Measurements from ENCODE around the gene SPECC1.
A peak's percentile ranks its signal among the peaks of the same experiment; 100 is the strongest.
"Not testable (repeated sequence)": the region's sequence is repeated elsewhere in the genome, so short reads cannot be mapped to it uniquely, and the experiment has no call there.

Gene SPECC1, protein sequence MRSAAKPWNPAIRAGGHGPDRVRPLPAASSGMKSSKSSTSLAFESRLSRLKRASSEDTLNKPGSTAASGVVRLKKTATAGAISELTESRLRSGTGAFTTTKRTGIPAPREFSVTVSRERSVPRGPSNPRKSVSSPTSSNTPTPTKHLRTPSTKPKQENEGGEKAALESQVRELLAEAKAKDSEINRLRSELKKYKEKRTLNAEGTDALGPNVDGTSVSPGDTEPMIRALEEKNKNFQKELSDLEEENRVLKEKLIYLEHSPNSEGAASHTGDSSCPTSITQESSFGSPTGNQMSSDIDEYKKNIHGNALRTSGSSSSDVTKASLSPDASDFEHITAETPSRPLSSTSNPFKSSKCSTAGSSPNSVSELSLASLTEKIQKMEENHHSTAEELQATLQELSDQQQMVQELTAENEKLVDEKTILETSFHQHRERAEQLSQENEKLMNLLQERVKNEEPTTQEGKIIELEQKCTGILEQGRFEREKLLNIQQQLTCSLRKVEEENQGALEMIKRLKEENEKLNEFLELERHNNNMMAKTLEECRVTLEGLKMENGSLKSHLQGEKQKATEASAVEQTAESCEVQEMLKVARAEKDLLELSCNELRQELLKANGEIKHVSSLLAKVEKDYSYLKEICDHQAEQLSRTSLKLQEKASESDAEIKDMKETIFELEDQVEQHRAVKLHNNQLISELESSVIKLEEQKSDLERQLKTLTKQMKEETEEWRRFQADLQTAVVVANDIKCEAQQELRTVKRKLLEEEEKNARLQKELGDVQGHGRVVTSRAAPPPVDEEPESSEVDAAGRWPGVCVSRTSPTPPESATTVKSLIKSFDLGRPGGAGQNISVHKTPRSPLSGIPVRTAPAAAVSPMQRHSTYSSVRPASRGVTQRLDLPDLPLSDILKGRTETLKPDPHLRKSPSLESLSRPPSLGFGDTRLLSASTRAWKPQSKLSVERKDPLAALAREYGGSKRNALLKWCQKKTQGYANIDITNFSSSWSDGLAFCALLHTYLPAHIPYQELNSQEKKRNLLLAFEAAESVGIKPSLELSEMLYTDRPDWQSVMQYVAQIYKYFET

DNA sequence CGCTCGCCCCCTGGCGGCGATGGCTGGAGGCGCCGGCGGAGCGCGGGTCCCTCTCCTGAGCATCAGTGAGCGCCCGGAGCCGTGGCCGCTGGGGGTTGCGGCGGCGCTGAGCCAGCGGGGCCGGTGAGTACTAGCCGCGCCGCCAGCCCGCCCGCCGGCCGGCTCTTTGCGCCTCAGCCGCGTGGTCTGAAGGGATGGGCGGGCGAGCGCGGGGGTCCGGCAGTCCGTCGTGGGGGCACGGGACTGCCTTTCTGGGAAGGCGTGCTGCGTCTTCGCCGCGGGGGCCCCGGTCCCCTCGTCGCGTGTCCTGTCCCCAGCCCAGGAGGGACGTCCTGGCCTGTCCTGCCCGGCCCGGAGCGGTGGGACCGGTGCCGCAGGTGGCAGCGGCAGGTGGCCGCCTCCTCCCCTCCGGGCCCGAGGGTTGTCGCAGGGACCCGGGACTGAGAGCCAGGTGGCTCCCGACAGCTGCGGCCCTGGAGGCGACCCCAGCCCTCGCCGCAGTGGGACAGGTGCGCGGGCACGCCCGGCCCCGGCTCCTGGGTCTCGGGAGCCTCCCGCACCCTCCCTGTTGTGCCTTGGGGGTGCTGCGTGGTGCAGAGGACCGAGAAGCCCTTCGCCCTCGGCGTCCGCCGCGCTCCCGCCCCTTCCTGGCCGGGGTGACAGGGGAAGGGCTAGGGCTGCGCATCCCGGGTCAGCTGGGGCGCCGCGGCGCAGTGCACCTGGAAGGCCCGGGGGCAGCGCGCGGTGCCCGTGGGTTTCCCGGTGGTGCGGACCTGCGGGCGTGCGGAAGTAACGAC, at the start of gene SPECC1:
TSS of gene SPECC1 (plus strand) at position 58 of the 797 bp plus-strand sequence. CDS start 87,293 bp downstream, outside the sequence.
- DNase-seq, result no peak

DNA sequence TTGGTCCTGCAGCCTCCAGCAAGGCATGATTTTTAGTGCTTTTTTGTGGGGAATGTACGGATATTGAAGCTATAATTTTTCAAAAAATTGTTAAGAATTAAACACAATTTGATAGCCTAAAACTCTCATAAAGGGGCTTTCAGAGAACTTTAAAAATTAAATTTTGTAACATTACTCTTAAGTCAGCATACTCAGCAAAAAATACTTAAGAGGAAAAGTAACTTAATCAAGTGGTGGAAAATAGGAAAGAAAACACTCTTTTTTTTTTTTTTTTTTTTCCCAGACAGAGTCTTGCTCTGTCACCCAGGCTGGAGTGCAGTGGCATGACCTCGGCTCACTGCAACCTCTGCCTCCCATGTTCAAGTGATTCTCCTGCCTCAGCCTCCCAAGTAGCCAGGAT, 46.2 kb upstream of the SPECC1 start:
- DNase-seq, result not testable (repeated sequence)

DNA sequence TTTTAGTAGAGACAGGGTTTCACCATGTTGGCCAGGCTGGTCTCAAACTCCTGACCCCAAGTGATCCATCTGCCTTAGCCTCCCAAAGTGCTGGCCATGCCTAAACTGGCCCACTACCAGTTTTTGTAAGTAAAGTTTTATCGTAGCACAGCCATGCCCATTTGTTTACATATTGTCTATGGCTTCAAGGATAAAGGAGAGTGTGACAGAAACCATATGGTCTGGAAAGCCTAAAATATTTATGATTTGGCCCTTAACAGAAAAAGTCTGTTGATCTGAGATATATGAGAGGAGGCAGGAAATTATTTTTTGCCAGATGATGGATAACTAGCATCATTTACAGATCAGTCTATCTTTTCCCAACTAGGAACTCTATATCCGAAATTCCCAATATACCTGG, 36.0 kb upstream of the SPECC1 start:
- DNase-seq, result no peak

DNA sequence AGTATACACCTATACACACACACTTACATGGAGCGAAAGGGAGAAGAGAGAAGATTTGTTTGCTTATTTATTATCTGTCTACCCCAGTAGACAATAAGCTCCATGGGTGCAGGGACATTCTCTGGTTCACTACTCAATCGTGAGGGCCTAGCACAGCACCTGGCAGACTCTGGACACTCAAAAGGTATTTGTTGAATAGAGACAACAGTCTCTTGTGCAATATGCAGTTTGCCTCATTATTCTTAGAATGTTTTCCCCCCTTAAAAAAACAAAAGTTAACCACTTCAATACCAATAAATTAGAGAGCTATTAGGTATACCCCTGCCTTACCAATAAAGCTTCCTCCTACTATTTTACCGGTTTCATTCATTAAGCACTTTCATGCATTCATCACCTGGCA, 33.6 kb upstream of the SPECC1 start:
- no peak for DNase-seq

DNA sequence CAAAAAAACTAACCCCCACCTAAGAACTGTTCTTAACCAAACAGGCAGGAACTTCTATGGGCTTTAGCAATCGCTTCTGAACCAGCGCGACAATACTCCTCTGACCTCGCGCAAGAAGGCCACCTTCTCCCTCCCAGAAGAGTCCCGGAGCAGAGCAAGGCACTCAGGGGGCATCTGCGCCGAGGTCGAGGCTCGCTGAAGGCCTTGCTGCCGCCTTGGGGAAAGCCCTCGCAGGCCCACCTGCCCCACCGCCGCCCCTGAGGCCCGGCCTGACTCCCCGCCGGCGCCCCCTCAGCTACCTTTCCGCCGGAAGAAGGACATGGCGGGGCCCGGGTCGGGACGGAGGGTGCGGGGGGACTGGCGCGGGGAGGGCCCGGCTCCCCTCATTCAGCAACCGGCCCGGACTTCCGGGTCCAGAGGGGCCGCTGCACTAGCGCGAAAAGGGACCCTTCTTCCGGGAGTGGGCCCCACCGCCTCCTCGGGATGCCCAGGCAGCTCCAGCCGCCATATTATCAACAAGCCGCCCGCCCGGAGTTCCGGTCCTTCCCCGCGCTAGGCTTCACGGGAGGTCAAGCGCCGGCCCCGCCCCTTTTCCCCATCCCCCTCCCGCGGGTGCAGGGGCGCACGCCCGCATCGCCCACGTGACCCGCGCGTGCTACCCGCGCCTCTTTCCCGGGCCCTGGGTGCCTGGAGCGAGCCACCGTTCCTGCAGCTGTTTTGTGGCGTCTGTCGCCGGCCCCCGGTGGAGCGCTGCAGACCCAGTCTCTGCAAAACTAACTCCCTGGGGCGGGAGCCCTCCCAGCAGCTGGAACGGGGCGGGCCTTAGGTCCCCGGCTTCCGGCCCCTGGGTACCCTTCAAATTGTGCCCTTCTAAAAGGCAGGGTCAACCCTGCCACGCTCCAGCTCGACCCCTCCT, 31.6 kb upstream of the SPECC1 start, which contains the start of gene AKAP10:
TSS of gene AKAP10 (minus strand) at position 536 of the 916 bp plus-strand sequence. CDS start at position 387, 149 bp downstream.
- peak in 1 of 2 experiments; percentile 31 for DNase-seq

DNA sequence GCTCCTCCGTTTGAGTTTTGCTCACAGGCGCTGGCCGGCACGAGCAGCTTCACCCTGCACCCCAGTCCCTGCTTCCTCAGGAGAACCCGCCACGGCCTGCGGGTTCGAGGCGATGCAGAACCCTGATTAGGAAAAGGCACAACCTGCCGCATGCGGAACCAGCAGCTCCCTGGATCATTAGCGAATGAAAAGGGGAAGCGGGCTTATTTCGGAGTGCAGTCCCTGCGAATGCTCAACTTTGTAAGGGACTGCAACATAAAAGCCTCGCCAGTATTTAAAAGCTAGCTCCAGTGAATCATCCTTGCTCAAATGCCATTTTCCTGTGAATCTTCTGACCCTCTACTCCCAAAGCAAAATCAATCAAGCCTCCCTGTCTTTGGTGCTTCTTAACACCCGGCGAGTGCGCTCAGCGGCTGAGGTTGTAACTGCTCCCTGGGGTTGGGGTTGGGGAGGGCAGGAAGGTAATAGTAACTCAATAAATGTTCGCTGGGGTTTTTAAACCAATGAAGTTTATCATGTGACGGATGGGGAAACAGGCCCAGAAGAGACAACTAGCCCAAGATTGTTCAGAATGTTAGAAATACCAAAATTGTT, 30.9 kb upstream of the SPECC1 start:
- DNase-seq, result no peak

DNA sequence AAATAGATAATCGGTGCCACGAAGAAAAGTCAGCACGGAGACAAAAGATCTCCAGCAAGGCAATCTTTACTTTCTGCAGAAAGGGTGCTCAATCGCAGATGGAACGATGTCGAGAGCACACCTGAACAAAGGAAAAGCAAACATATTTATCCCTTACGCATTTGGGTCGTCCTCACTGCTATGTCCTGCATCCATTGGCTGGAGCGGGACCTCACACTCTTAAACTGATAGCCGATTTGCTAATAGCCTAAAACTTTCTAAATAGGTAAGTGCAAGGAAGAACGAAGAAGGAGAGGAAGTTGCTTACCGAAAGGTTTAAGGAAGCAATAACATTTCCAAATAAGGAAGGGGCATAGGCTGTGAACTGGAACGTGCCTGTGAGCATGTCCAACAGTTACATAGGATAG, 30.4 kb upstream of the SPECC1 start:
- DNase-seq, result no peak

DNA sequence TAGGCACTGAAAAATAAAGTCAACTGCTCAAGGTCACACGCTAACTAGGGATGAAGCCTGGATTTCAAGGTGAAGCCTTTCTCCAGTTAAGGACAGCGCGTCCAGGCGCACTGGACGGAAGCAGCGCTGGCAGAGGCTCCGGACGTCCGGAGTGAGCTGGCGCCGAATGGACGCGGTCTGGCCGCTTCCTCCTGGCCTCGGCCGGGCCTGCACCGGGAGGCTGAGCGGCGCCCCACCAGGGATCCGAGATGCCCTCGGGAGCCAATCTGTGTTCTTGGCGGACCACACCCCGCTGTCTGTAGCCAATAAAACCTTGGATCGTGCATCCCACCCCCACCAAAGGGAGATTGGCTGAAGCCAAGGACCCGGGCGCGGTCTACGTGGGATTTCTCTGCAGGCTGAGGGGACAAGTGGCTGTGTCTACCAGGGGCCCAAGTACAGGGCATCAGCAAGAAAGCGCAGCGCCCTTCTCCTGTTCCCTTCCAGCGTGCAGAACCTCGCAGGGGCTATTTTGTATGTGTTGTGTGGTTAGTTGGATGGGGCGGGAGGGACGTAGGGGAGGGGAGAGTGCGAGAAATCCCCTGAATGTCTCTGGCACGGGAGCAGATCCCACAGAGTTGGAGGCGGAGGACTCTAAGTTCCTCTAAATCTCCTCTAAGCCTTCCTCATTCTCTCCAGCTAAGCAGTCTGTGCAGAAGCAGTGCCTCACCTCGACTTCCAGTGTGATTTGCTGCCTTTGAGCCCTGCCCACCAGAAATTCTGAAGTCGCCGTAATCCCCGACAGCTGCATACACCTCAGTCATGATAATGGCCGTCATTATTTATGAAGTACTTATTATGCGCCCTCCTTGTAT, 29.0 kb upstream of the SPECC1 start:
- DNase-seq, result no peak

DNA sequence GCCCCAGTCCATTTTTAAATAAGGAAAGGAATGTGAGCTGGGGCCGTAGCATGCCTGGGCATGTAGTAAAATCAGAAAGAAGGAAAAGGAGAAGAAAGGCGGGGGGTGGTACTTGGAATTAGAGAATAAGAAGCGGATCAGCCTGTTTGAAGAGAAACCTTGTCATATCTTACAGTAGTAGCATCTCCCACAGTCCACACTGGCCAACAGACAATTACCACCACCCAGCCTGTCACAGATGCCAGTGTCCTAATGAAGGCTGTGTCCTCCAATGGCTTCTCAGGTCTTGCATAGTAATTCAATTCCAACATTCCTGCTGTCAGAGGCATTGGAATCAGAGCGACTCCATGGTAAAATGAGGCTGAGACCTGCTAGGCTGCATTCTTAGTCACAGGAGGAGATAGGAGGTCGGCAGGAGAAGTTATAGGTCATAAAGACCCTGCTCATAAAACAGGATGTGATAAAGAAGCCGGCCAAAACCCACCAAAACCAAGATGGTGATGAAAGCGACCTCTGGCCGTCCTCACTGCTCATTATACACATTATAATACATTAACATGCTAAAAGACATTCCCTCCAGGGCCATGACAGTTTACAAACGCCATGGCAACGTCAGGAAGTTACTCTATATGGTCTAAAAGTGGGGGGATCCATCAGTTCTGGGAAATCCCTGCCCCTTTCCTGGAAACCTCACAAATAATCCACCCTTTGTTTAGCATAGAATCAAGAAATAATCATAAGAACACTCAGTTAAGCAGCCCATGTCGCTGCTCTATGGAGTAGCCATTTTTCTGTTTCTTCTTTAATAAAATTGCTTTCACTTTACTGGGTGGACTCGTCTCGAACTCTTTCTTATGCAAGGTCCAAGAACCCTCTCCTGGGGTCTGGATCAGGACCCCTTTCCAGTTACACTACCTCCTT, 22.0 kb upstream of the SPECC1 start:
- no peak for DNase-seq

DNA sequence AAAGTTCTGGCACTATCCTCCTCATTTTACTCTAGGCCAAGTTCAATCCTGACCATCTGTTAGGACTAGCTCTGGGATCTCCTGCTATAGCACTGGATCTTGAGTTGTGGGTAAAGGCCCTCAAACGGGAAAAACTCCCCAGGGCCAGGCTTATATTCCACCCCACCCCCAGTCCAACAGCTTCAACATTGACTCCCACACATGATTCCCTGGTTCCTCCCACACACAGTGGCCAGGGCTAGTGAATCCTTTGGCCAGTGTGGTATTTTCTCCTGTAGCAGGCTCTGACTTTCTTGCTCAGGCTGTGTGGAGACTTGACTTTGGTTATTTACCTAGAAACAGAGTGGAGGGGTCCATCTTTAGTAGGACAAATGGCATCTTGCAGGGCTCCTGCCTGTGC, 21.3 kb upstream of the SPECC1 start:
- DNase-seq, result no peak

DNA sequence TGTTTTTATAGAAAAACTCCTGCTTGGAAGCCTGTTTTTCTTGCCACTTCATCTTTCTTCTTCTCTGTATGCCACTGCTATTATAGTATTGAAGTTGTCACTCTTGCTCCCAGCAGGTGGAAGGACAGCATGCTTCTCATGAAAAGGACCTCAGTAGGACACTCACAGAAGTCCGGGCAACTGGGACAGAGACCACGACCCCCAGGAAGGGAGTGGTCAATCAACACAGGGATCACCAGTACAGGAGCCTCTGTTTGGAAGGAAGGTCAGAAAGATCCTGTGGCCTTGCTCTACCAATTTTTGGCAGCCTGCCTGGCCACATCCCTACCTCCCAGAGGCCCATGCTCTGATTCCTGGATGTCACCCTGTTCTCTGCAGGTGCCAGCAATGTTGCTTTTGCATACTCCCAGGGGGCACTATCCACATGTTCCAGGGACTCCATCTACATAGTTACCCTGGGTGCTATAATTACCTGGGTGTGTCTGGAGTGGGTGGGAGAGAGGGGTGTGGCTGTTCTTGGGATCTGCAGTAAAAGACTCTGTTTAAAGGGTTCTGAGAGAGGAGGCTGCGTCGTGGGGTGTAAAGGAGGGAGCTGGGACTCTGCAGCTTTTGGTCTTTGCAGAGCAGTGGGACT, 17.8 kb upstream of the SPECC1 start:
- DNase-seq, result no peak

DNA sequence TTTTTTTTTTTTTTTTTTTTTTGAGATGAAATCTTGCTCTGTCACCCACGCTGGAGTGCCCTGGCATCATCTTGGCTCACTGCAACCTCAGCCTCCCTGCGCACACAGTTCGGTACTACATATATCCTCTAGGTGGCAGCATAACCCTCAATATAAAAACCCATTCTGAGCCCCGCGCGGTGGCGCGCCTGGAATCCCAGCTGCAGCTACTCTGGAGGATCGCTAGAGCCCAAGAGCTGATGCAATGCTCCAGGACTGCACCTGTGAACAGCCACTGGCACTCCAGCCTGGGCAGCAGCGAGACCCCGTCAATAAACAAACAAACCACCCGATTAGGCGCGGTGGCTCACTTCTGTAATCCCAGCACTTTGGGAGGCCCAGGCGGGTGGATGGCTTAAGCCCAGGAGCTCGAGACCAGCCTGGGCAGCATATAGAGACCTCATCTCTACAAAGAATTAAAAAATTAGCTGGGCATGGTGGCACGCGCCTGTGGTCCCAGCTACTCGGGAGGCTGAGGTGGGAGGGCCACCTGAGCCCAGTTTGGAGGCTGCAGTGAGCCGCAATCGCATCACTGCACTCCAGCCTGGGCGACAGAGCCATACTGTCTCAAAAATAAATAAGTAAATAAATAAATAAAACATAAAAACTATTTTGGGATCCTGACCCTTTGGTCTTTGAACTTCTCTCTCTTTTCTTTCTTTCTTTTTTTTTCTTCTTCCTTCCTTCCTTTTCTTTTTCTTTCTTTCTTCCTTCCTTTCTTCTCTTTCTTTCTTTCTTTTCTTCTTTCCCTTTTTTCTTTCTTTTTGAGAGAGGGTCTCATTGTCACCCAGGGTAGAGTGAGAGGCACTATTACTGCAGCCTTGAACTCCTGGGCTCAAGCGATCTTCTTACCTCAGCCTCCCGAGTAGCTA, 16.1 kb upstream of the SPECC1 start:
- DNase-seq, result peak; percentile 42 to 50

DNA sequence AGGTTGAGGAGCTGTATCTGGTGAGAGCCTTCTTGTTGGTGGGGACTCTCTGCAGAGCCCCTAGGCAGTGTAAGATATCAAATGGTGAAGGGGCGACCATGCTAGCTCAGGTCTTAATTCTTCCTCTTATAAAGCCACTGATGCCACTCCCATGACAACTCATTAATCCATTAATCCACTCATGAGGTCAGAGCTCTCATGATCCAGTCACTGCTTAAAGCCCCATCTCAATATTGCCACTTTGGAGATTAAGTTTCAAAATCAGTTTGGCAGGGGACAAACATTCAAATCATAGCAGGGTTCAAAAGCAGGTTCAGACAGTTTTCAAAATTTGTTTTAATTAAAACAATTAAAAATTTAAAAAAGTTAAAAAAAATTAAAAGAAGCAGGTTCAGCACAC, 13.1 kb upstream of the SPECC1 start:
- DNase-seq, result no peak

DNA sequence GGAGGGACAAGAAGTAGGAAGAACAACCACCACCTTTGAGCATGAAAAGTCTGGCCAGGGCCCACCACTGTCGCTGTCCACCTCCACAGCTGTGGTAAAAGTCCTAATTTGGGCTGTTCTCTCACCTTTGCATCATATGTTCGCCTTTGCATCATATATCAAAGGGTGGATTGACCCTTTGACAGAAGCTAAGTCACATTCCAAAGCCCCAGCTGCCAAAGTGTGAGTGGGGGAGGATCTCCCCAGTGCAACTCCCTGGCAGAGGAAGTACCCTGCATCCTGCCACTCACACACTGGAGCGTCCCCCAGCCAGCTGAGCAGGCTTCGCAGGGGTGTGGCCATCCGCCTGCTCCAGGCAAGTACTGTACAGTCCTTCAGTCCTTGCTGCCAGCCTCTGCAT, 12.7 kb upstream of the SPECC1 start:
- DNase-seq, result no peak

DNA sequence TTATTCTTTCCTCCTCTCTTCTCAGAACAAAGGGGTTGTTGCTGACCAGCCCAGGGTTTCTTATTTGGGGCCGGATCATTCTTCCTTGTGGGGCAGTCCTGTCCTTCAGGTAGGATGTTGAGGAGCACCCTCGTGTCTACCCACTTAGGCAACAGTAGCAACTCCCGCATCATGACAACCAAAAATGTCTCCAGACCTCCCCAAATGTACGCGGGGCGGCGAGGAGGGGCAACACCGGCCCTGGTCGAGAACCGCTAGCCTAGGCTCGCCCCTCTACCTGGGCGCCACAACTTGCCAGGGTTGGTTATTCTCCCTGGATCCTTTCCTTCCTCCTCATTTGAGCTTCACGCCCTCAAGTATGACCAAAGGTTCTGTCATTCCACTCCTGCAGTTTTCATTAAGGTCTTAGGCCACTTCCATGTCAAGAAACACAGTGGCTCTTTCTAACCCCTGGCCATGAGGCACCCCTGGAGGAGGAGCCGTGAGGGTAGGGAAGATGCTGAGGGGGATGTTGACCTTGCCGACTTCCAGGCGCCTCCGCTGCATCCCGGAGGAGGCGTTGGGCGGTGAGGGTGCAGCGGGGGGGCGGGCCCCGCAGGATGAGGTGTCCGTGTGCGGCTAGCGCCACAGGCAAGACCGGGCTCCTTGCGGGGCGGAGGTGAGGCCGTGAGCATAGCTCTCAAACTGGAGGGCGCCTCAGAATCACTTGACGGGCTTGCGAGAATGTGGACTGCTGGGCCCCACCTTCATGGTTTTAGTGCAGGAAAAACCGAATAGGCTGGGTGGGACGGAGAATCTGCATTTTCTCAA, 712 bp upstream of the SPECC1 start:
- DNase-seq, result no peak

DNA sequence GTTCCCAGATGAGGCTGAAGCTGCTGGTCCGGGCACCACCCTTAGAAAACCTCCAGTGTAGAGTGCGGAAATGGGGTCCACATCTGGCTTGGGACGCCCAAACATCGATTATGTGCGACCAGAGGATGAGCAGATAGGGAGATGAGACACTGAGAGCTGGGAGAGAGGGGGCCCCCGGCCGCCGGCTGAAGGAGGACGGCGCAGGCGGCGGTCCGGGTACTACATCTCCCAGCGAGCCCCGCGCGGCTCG, 182 bp upstream of the SPECC1 start:
- DNase-seq, result no peak

Measured in cerebellar nuclear complex (tissue), 1 donor.